Upper lobe of left lung (tissue), 4 donors: ENCODE measurements around the gene AVPR1B.

Experiments used
- EP300 ChIP-seq, 4 donors: sonication (generic); formaldehyde crosslinking; IDR thresholded peaks; one replicate each; pipeline ENCODE4 v1.5.1; 2017; ENCODE audit warnings: antibody characterized with exemption in 4 of 4, control low read depth in 2 of 4
- POLR2A ChIP-seq, 4 donors: fragments of 450-650 bp; IDR thresholded peaks; one replicate each; pipeline ENCODE4 v1.5.1; 2016 to 2017; ENCODE audit warnings: antibody characterized with exemption in 4 of 4, mild to moderate bottlenecking in 2 of 4
- POLR2AphosphoS5 ChIP-seq, 2 donors: sonication (generic); formaldehyde crosslinking; IDR thresholded peaks; one replicate each; pipeline ENCODE4 v1.5.1; 2017; ENCODE audit warnings: antibody characterized with exemption in 2 of 2
- TF ChIP-seq, protein P1 (sequence below), 6 experiments: fragments of 450-650 bp in 4 of 6; fragments of 200-600 bp in 2 of 6; sonication (generic) in 2 of 6; IDR thresholded peaks; one replicate each; pipeline ENCODE4 v1.5.1; 2016 to 2019; ENCODE audit warnings: antibody characterized with exemption in 6 of 6

- TF ChIP-seq, protein P1, sequence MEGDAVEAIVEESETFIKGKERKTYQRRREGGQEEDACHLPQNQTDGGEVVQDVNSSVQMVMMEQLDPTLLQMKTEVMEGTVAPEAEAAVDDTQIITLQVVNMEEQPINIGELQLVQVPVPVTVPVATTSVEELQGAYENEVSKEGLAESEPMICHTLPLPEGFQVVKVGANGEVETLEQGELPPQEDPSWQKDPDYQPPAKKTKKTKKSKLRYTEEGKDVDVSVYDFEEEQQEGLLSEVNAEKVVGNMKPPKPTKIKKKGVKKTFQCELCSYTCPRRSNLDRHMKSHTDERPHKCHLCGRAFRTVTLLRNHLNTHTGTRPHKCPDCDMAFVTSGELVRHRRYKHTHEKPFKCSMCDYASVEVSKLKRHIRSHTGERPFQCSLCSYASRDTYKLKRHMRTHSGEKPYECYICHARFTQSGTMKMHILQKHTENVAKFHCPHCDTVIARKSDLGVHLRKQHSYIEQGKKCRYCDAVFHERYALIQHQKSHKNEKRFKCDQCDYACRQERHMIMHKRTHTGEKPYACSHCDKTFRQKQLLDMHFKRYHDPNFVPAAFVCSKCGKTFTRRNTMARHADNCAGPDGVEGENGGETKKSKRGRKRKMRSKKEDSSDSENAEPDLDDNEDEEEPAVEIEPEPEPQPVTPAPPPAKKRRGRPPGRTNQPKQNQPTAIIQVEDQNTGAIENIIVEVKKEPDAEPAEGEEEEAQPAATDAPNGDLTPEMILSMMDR (IDR thresholded peaks at IDR 0.05): no peak
- TF ChIP-seq POLR2A (IDR thresholded peaks at IDR 0.05) (no peak), EP300 (IDR thresholded peaks at IDR 0.05) (no peak), POLR2AphosphoS5 (IDR thresholded peaks at IDR 0.05) (no peak)
Measured at GRCh38 chr1:206062464-206062863, 54.7 kb downstream of the AVPR1B start.
